ENCODE results near the gene EHMT1. TPM values are rescaled to one million over a fixed set of nuclear protein-coding genes. Genes with fewer than 3 reads are reported as not detected.
A peak's percentile ranks its signal among the peaks of the same experiment; 100 is the strongest.

EHMT1 gene
- total and polyA plus RNA-seq, 2 of the 13 experiments (the other 11 are each of a cell fraction or from before 2014, with no cell fraction given), result 23.0 to 27.1 TPM

- Histone ChIP-seq H2AFZ (ENCODE audit: low read length) (no peak within 1 kb of the TSS), H3K4me2 (ENCODE audit: low read depth, low read length) (peak within 1 kb of the TSS; percentile 100), H4K20me1 (ENCODE audit: insufficient read depth, low read length) (no peaks in the 10 kb centered on the region; the same call in 1 of the 2 replicates), H3K4me3 (replicated peaks in 1 of 3; ENCODE audit: insufficient read depth in 1 of 3, low read depth in 2 of 3, low read length in 3 of 3) (peak within 1 kb of the TSS; percentile 57 to 81 (median 77)), H3K79me2 (ENCODE audit: insufficient read depth, low read length) (peaks cover 27% of the 10 kb centered on the region), H3K27me3 (ENCODE audit: control insufficient read depth in 1 of 2, insufficient read depth in 2 of 2, low read length in 2 of 2) (peaks cover 1 to 10% of the 10 kb centered on the region in 2 experiments; a peak in 3 of 5 replicates), H3K9ac (ENCODE audit: insufficient read depth, low read depth, low read length) (peak within 1 kb of the TSS; percentile 82), H3K4me1 (ENCODE audit: insufficient read depth, low read length) (peaks cover 53% of the 10 kb centered on the region), H3K27ac (ENCODE audit: extremely low read length, insufficient read depth, low read length) (peak within 1 kb of the TSS; percentile 79), H3K36me3 (replicated peaks in 1 of 2; ENCODE audit: control insufficient read depth in 1 of 2, insufficient read depth in 2 of 2, low read length in 2 of 2) (no peaks in the 10 kb centered on the region), H3K9me3 (ENCODE audit: low read length) (no peaks in the 10 kb centered on the region)
- in situ Hi-C loops (cut with HindIII; ENCODE audit: extremely low pct_ligation_motif_present, low pct_unique_long_range_greater_than_20kb) (no loop called here), intact Hi-C loops (cut with micrococcal nuclease; ENCODE audit: unreplicated experiment) (loop anchor here (1.0 to 5.0 kb wide), 2 partner anchors 26 to 67 kb away; no protein-coding TSS in a partner anchor)
- BruUV-seq (replicated peaks), result no TSS peak
- DNase-seq (ENCODE audit: low spot score) (peak; percentile 91), FAIRE-seq (no peak), ATAC-seq (peak; percentile 69)
- ChIA-PET POLR2A (interaction anchor here (0.6 to 1.6 kb wide), 8 partner anchors 14 to 264 kb away, joined by 3 to 25 read pairs (median 5); partner anchors contain the start of genes EHMT1, MRPL41 and ZMYND19), CTCF (ENCODE audit: low intra/inter-chr PET ratio, low total read pairs) (no interaction called here)
- WGBS (ENCODE audit: low lambda C conversion rate), result 8% methylated on average over 24 of the region's 111 CpGs
- TF ChIP-seq GFI1 (CRISPR knock-in tag; IDR thresholded peaks at IDR 0.05; ENCODE audit: borderline replicate concordance), result no peak
- TF ChIP-seq, protein P1, sequence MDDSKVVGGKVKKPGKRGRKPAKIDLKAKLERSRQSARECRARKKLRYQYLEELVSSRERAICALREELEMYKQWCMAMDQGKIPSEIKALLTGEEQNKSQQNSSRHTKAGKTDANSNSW (CRISPR knock-in tag; IDR thresholded peaks at IDR 0.05; ENCODE audit: borderline replicate concordance), result peak; percentile 54; the same call in 1 of the 2 replicates
- 0 out of 2 replicates have a peak, but pooled peaks have one; percentile 42 for TF ChIP-seq MED1 (CRISPR knock-in tag; IDR thresholded peaks at IDR 0.05)
- TF ChIP-seq POLR2AphosphoS5 (IDR thresholded peaks at IDR 0.05; ENCODE audit: low read depth, low read length), result peak; percentile 50
- TF ChIP-seq ELF1 (CRISPR knock-in tag; IDR thresholded peaks at IDR 0.05), result no peak
- TF ChIP-seq ATF3 (CRISPR knock-in tag; IDR thresholded peaks at IDR 0.05), result 0 out of 2 replicates have a peak, but pooled peaks have one; percentile 24
- 0 out of 2 replicates have a peak, but pooled peaks have one; percentile 24 for TF ChIP-seq ZNF546 (CRISPR knock-in tag; conservative IDR thresholded peaks at IDR 0.05)
- 0 out of 2 replicates have a peak, but pooled peaks have one; percentile 65 for TF ChIP-seq ZNF235 (CRISPR knock-in tag; IDR thresholded peaks at IDR 0.05; ENCODE audit: borderline replicate concordance)
- TF ChIP-seq ZNF335 (CRISPR knock-in tag; IDR thresholded peaks at IDR 0.05), result no peak
- no peak for TF ChIP-seq MAF1 (CRISPR knock-in tag; IDR thresholded peaks at IDR 0.05; ENCODE audit: borderline replicate concordance)
- peak; percentile 43 for TF ChIP-seq IKZF4 (CRISPR knock-in tag; IDR thresholded peaks at IDR 0.05; ENCODE audit: borderline replicate concordance, low read depth, not compliant biosample characterization)
- TF ChIP-seq EP300 (IDR thresholded peaks at IDR 0.05; ENCODE audit: low read depth in 2 of 2, low read length in 2 of 2), result no peak
- no peak for TF ChIP-seq EP300 (CRISPR knock-in tag; IDR thresholded peaks at IDR 0.05; ENCODE audit: borderline replicate concordance)
- TF ChIP-seq ZFP37 (CRISPR knock-in tag; IDR thresholded peaks at IDR 0.05; ENCODE audit: borderline replicate concordance), result no peak
- TF ChIP-seq, protein P2, sequence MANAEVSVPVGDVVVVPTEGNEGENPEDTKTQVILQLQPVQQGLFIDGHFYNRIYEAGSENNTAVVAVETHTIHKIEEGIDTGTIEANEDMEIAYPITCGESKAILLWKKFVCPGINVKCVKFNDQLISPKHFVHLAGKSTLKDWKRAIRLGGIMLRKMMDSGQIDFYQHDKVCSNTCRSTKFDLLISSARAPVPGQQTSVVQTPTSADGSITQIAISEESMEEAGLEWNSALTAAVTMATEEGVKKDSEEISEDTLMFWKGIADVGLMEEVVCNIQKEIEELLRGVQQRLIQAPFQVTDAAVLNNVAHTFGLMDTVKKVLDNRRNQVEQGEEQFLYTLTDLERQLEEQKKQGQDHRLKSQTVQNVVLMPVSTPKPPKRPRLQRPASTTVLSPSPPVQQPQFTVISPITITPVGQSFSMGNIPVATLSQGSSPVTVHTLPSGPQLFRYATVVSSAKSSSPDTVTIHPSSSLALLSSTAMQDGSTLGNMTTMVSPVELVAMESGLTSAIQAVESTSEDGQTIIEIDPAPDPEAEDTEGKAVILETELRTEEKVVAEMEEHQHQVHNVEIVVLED (CRISPR knock-in tag; IDR thresholded peaks at IDR 0.05; ENCODE audit: borderline replicate concordance), result peak; percentile 10; the same call in 1 of the 2 replicates
- TF ChIP-seq FOXM1 (CRISPR knock-in tag; IDR thresholded peaks at IDR 0.05), result no peak
- TF ChIP-seq, protein P3, sequence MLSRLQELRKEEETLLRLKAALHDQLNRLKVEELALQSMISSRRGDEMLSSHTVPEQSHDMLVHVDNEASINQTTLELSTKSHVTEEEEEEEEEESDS (CRISPR knock-in tag; IDR thresholded peaks at IDR 0.05; ENCODE audit: borderline replicate concordance), result no peak
- peak; percentile 74; the same call in 1 of the 2 replicates for TF ChIP-seq KLF6 (CRISPR knock-in tag; IDR thresholded peaks at IDR 0.05)
Measured at GRCh38 chr9:137605121-137606004, 13.4 kb upstream of the EHMT1 start, which contains the start of gene ARRDC1. ARRDC1 (plus strand) TSS chr9:137605686; CDS start chr9:137605718, 32 bp downstream.

Data from HepG2 (cell line).